ENCODE data around the gene UBALD1. TPM values are rescaled to one million over a fixed set of nuclear protein-coding genes. Genes with fewer than 3 reads are reported as not detected.

The UBALD1 gene
- total and polyA plus RNA-seq, 2 donors (not counting 1 experiment from before 2014, with no cell fraction given) = 2.2 to 3.6 TPM

GRCh38 chr16:4634768-4635167 lies 20.1 kb upstream of the UBALD1 start:
- no peaks in the 10 kb centered on the region for H3K27me3 ChIP-seq (ENCODE audit: control insufficient read depth, insufficient read depth, low read length)
- DNase-seq (ENCODE audit: low read depth in 2 of 2) = no peak
- H4K20me1 ChIP-seq (ENCODE audit: control insufficient read depth, extremely low read depth, insufficient read depth, low read length) = no peaks in the 10 kb centered on the region
- H2AFZ ChIP-seq (ENCODE audit: low read length) = no peak overlapping the region
- H3K9ac ChIP-seq (ENCODE audit: insufficient read depth, low read length) = no peak overlapping the region
- H3K4me3 ChIP-seq (replicated peaks in 1 of 4; ENCODE audit: control extremely low read depth in 1 of 4, insufficient read depth in 1 of 4, low read depth in 3 of 4, low read length in 4 of 4) = no peak overlapping the region
- H3K36me3 ChIP-seq (ENCODE audit: control insufficient read depth, insufficient read depth, low read length) = peaks cover 2% of the 10 kb centered on the region
- H3K4me1 ChIP-seq (ENCODE audit: control insufficient read depth, extremely low read depth, insufficient read depth, low read length) = no peaks in the 10 kb centered on the region
- H3K27ac ChIP-seq (ENCODE audit: insufficient read depth, low read length) = no peak overlapping the region
- no peaks in the 10 kb centered on the region for H3K9me3 ChIP-seq (ENCODE audit: control insufficient read depth, insufficient read depth, low read depth, low read length)
- peaks cover 53% of the 10 kb centered on the region for H3K79me2 ChIP-seq (ENCODE audit: control insufficient read depth, insufficient read depth, low read length)
- H3K4me2 ChIP-seq (ENCODE audit: extremely low read depth, insufficient read depth, low read length) = no peak overlapping the region
- no peak for TF ChIP-seq EZH2 (IDR thresholded peaks at IDR 0.05; ENCODE audit: low read length, missing control alignments)
- TF ChIP-seq, protein P1, sequence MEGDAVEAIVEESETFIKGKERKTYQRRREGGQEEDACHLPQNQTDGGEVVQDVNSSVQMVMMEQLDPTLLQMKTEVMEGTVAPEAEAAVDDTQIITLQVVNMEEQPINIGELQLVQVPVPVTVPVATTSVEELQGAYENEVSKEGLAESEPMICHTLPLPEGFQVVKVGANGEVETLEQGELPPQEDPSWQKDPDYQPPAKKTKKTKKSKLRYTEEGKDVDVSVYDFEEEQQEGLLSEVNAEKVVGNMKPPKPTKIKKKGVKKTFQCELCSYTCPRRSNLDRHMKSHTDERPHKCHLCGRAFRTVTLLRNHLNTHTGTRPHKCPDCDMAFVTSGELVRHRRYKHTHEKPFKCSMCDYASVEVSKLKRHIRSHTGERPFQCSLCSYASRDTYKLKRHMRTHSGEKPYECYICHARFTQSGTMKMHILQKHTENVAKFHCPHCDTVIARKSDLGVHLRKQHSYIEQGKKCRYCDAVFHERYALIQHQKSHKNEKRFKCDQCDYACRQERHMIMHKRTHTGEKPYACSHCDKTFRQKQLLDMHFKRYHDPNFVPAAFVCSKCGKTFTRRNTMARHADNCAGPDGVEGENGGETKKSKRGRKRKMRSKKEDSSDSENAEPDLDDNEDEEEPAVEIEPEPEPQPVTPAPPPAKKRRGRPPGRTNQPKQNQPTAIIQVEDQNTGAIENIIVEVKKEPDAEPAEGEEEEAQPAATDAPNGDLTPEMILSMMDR (conservative IDR thresholded peaks at IDR 0.05 in 1 of 2, IDR thresholded peaks at IDR 0.05 in 1 of 2; ENCODE audit: low read depth in 1 of 2, low read length in 2 of 2) = no peak

DNA sequence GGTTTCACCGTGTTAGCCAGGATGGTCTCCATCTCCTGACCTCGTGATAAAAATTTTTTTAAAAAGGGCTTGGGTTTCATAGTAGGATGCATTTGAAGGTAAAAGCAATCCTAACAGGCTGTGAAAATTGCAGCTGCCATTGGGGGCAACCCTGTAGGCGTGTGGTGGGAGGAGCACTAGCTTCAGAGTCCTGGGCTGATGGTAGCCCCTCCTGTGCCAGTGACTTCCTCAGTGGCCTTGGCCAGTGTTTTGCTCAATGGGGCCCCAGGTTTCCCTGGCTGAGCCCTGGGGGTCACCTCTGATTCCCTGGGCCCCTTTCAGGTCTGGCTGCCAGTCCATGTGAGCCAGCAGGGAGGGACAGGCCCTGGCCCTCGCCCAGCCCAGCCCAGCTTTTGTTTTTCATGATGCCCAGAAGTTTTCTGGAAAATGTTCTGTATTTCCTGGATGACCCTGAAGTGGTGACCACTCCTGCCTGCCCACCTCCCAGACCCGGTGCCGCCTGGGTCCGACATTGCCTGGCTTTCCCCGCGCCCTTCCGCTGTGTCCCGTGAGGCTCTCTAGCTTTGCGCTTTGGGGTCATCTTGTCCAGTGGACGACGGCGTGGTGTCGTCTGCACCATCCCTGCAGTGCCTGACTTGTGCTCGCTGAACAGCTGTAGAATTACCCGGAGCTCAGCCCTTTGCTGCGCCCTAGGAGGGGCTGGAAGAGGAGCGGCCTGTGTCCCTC lies 19.4 kb upstream of the UBALD1 start:
- H3K79me2 ChIP-seq (ENCODE audit: control insufficient read depth, insufficient read depth, low read length) = peaks cover 52% of the 10 kb centered on the region
- no peak overlapping the region for H2AFZ ChIP-seq (ENCODE audit: low read length)
- no peaks in the 10 kb centered on the region for H3K4me1 ChIP-seq (ENCODE audit: control insufficient read depth, extremely low read depth, insufficient read depth, low read length)
- H3K9ac ChIP-seq (ENCODE audit: insufficient read depth, low read length) = no peak overlapping the region
- H3K4me3 ChIP-seq (replicated peaks in 1 of 4; ENCODE audit: control extremely low read depth in 1 of 4, insufficient read depth in 1 of 4, low read depth in 3 of 4, low read length in 4 of 4) = no peak overlapping the region
- no peaks in the 10 kb centered on the region for H4K20me1 ChIP-seq (ENCODE audit: control insufficient read depth, extremely low read depth, insufficient read depth, low read length)
- no peak overlapping the region for H3K4me2 ChIP-seq (ENCODE audit: extremely low read depth, insufficient read depth, low read length)
- H3K9me3 ChIP-seq (ENCODE audit: control insufficient read depth, insufficient read depth, low read depth, low read length) = no peaks in the 10 kb centered on the region
- peaks cover 2% of the 10 kb centered on the region for H3K36me3 ChIP-seq (ENCODE audit: control insufficient read depth, insufficient read depth, low read length)
- H3K27me3 ChIP-seq (ENCODE audit: control insufficient read depth, insufficient read depth, low read length) = no peaks in the 10 kb centered on the region
- no peak for DNase-seq (ENCODE audit: low read depth in 2 of 2)
- H3K27ac ChIP-seq (ENCODE audit: insufficient read depth, low read length) = no peak overlapping the region
- TF ChIP-seq, protein P1 (conservative IDR thresholded peaks at IDR 0.05 in 1 of 2, IDR thresholded peaks at IDR 0.05 in 1 of 2; ENCODE audit: low read depth in 1 of 2, low read length in 2 of 2) = no peak
- TF ChIP-seq EZH2 (IDR thresholded peaks at IDR 0.05; ENCODE audit: low read length, missing control alignments) = no peak

DNA sequence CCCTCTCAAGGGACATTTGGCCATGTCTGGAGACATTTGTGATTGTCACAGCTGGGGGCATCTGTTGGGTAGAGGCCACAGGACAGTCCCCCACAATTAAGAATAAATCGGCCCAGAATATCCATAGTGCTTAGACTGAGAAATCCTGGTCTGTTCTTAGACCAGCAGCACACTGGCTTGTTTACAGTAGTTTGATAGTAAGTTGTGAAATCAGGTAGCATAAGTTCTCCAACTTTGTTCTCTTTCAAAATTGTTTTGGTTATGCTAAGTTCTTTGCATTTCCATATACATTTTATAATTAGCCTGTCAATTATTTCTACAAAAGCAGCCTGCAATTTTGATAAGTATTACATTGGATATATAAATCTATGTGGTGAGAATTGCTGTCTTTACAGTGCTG lies 16.8 kb upstream of the UBALD1 start:
- no peak for DNase-seq (ENCODE audit: low read depth in 2 of 2)
- H4K20me1 ChIP-seq (ENCODE audit: control insufficient read depth, extremely low read depth, insufficient read depth, low read length) = no peaks in the 10 kb centered on the region

More for the DNA sequence above, 16.8 kb upstream of the UBALD1 start:
- H3K27ac ChIP-seq (ENCODE audit: insufficient read depth, low read length) = no peak overlapping the region
- no peak overlapping the region for H3K4me3 ChIP-seq (replicated peaks in 1 of 4; ENCODE audit: control extremely low read depth in 1 of 4, insufficient read depth in 1 of 4, low read depth in 3 of 4, low read length in 4 of 4)
- H3K4me1 ChIP-seq (ENCODE audit: control insufficient read depth, extremely low read depth, insufficient read depth, low read length) = peaks cover 1% of the 10 kb centered on the region
- H3K9ac ChIP-seq (ENCODE audit: insufficient read depth, low read length) = no peak overlapping the region
- H3K4me2 ChIP-seq (ENCODE audit: extremely low read depth, insufficient read depth, low read length) = no peak overlapping the region
- peaks cover 2% of the 10 kb centered on the region for H3K36me3 ChIP-seq (ENCODE audit: control insufficient read depth, insufficient read depth, low read length)
- H3K79me2 ChIP-seq (ENCODE audit: control insufficient read depth, insufficient read depth, low read length) = peaks cover 57% of the 10 kb centered on the region
- no peaks in the 10 kb centered on the region for H3K9me3 ChIP-seq (ENCODE audit: control insufficient read depth, insufficient read depth, low read depth, low read length)
- H3K27me3 ChIP-seq (ENCODE audit: control insufficient read depth, insufficient read depth, low read length) = no peaks in the 10 kb centered on the region
- H2AFZ ChIP-seq (ENCODE audit: low read length) = no peak overlapping the region
- TF ChIP-seq, protein P1 (conservative IDR thresholded peaks at IDR 0.05 in 1 of 2, IDR thresholded peaks at IDR 0.05 in 1 of 2; ENCODE audit: low read depth in 1 of 2, low read length in 2 of 2) = no peak
- TF ChIP-seq EZH2 (IDR thresholded peaks at IDR 0.05; ENCODE audit: low read length, missing control alignments) = no peak

All from fibroblast of lung (primary cell).